A673 (cell line): ENCODE measurements around the gene RFK.

ENCODE experiments used
- CTCF ChIP-seq: fragments of 300-800, 200-600 bp; sonication (generic); conservative IDR thresholded peaks from 2 replicates; pipeline ENCODE4 v1.5.1; 2017; ENCODE audit warnings: low read depth, mild to moderate bottlenecking, antibody characterized with exemption, low read length, moderate library complexity, mixed read lengths
- EZH2 ChIP-seq: fragments of 200-600 bp; sonication (generic); IDR thresholded peaks from 2 replicates; pipeline ENCODE4 v1.6.1; 2017; ENCODE audit warnings: borderline replicate concordance, low read depth, mild to moderate bottlenecking, mixed read lengths, antibody characterized with exemption, low read length; ENCODE audit not compliant: poor library complexity, severe bottlenecking

DNA sequence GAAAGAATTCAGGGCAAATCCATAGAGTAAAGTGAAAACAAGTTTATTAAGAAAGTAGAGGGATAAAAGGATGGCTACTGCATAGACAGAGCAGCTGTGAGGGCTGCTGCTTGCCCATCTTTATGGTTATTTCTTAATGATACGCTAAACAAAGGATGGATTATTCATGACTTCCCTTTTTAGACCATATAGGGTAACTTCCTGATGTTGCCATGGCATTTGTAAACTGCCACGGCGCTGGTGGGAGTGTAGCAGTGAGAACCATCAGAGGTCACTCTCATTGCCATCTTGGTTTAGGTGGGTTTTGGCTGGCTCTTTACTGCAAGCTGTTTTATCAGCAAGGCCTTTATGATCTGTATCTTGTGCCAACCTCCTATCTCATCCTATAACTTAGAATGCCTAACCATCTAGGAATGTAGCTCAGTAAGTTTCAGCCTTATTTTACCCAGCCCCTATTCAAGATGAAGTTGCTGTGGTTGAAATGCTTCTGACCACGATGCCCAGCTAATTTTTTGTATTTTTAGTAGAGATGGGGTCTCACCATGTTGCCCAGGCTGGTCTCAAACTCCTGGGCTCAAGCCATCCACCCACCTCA lies 42.1 kb downstream of the RFK start:
- no peak for TF ChIP-seq CTCF
- no peak for TF ChIP-seq EZH2
